ENCODE data around the gene CABP7.

Gene CABP7

DNA sequence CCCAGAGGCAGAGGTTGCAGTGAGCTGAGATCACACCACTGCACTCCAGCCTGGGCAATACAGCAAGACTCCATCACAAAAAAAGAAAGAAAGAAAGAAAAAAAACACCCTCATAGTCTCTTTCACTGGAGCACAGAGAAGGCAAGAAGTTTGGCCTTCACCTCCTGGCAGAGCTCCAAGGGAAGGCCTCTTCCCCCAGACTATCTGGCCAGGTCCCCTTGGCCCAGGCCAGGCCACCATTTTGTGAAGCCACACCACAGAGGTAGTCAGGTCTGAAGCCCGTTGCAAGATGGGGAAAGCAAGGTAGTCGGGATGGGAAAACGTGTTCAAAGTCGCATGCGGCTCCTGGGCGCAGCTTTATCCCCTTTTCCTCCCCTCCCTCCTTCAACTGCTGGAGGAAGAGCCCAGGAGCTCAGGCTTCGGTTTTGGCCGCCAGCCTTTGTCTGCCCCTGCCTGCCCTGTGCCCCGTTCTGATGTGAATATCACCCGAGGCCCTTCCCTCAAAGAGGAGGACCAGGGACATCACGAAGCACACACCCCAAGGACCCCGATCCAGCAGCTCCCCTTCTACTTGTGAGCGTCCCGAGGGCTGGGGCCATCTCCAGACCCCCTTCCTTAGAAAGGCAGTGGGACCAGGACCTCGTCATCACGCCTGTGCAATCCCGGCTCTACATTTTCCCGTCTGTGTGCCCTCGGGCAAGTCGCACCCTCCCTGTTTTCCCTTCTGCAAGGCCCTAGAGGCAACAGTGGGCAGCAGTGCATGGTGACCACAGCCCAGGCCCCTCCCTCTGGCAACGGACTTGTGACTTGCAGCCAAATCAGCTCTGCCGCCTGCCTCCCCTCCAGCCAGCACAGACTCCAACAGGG, 17.7 kb downstream of the CABP7 start:
- no peak overlapping the region for H3K4me3 ChIP-seq (ENCODE audit: low read length)
- no peak for DNase-seq (ENCODE audit: low read depth)
- TF ChIP-seq, protein P1, sequence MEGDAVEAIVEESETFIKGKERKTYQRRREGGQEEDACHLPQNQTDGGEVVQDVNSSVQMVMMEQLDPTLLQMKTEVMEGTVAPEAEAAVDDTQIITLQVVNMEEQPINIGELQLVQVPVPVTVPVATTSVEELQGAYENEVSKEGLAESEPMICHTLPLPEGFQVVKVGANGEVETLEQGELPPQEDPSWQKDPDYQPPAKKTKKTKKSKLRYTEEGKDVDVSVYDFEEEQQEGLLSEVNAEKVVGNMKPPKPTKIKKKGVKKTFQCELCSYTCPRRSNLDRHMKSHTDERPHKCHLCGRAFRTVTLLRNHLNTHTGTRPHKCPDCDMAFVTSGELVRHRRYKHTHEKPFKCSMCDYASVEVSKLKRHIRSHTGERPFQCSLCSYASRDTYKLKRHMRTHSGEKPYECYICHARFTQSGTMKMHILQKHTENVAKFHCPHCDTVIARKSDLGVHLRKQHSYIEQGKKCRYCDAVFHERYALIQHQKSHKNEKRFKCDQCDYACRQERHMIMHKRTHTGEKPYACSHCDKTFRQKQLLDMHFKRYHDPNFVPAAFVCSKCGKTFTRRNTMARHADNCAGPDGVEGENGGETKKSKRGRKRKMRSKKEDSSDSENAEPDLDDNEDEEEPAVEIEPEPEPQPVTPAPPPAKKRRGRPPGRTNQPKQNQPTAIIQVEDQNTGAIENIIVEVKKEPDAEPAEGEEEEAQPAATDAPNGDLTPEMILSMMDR (IDR thresholded peaks at IDR 0.05; ENCODE audit: insufficient read depth, low read depth, low read length, missing control alignments), result no peak

DNA sequence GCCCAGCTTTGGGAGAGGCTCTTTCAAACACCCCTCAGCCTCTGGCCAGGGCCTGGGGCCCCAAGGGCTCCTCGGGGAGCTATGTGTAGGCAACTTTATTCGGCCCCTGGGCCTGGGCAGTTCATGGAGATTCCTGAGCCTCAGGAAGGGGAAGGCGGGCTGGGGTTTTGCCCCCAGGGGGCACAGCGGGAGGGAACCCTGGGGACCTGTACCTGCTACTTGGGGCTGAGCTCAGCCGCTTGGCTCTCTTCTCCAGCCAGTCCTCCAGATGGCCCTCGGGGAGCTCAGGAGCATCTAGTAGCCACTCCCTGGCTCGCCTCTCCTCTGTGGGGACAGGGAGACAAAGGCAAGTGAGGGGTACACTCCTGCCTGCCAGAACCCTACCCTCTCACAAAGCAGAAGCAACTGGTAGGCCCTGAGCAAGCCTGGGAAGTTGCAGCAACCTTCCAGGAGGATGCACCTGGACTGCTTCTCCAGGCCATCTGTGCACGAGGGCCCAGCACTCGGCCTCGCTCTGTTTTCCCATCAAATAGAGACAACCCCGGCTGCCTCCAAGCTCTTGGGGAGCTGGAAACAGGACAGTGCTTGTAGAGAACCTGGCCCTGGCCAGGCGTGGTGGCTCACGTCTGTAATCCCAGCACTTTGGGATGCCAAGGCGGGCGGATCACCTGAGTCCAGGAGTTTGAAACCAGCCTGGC, 18.5 kb downstream of the CABP7 start:
- TF ChIP-seq, protein P1 (IDR thresholded peaks at IDR 0.05; ENCODE audit: insufficient read depth, low read depth, low read length, missing control alignments), result no peak
- no peak overlapping the region for H3K4me3 ChIP-seq (ENCODE audit: low read length)
- no peak for DNase-seq (ENCODE audit: low read depth)

DNA sequence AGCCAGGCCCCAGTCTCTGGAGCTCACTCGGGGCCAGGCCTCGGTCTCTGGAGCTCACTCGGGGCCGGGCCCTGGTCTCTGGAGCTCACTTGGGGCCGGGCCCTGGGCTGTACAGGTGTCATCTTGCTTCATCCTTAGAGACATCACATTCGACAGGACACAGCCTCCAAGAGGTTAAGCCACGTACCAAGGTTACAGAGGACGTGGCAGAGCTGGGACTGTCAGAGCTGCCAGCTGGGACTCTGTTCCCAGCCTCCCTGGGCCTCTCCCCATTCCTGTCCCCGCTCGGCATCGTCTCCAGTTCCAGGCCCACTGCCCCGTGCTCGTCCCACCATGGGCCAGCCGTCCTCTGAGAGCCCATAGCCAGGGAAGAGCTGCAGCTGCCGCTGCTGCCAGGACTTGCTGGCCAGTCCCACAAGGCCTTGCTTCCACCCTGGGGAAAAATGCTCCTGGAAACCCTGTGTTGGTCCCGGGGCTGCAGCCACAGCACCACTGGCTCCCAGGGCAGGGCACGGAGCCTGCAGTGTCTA, 19.6 kb downstream of the CABP7 start:
- TF ChIP-seq, protein P1 (IDR thresholded peaks at IDR 0.05; ENCODE audit: insufficient read depth, low read depth, low read length, missing control alignments), result no peak
- DNase-seq (ENCODE audit: low read depth), result no peak
- H3K4me3 ChIP-seq (ENCODE audit: low read length), result no peak overlapping the region

DNA sequence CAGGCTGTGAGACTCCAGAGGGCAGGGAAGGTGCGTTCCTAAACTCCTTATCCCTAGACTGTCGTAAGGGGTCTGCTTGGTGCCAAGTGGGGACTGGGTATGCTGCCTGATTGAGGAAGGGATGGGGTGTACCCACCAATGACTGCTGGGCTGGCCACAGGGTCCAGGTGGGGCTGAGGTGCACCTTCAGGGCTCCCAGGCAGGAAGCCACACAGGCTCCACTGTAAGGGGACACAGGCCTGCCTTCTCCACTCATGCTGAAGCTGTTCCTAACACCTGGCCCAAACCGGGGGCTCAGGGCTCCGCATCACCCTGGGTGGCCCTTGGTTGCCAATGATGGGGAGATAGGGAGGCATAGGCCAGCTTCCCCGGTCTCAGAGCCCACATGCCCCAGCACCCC, 20.4 kb downstream of the CABP7 start:
- TF ChIP-seq, protein P1 (IDR thresholded peaks at IDR 0.05; ENCODE audit: insufficient read depth, low read depth, low read length, missing control alignments), result no peak
- DNase-seq (ENCODE audit: low read depth), result no peak
- no peak overlapping the region for H3K4me3 ChIP-seq (ENCODE audit: low read length)

DNA sequence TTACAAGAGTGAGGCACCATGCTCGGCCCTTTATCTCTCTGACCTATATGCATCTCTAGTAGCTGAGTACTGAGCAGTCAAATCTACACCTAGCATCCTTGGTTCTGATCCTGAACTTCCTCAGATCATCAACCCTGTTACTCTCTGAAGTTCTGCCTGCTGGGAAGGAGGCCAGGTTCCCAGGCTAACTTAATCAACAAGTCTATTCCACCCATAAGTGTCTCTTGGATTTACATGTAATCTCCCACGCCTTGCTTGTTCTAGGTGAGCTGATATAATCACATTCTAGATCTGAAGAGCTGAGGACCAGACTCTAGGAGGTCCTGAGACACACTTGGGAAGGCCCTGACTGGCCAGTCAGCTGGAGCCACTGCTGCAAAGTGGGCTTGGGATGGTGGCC, 22.1 kb downstream of the CABP7 start:
- TF ChIP-seq, protein P1 (IDR thresholded peaks at IDR 0.05; ENCODE audit: insufficient read depth, low read depth, low read length, missing control alignments), result no peak
- H3K4me3 ChIP-seq (ENCODE audit: low read length), result no peak overlapping the region
- no peak for DNase-seq (ENCODE audit: low read depth)

DNA sequence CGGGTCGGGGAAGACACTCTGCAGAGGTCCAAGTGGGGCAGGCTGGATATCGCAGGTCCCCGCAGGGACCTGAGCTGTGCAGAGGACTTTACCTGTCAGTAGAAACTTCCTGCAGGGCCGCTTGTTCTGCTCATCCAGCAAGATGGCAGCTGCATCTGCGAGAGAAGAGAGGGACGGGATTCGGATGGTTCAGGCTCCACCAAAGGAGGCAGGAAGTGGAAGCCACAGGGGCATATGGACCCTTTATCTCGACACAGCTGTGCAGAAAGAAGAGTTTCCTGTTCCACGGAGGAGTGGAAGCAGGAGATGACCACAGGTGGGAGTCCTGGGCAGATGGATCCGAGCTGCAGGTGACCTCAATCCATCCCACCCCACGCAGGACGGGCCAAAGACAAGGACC, 22.5 kb downstream of the CABP7 start:
- no peak for DNase-seq (ENCODE audit: low read depth)
- H3K4me3 ChIP-seq (ENCODE audit: low read length), result no peak overlapping the region

More for the DNA sequence above, 22.5 kb downstream of the CABP7 start:
- TF ChIP-seq, protein P1 (IDR thresholded peaks at IDR 0.05; ENCODE audit: insufficient read depth, low read depth, low read length, missing control alignments), result no peak
